Ishikawa (cell line): ENCODE measurements around the gene LGALS9C.
A peak's percentile ranks its signal among the peaks of the same experiment; 100 is the strongest.
"Not testable (repeated sequence)": the region's sequence is repeated elsewhere in the genome, so short reads cannot be mapped to it uniquely, and the experiment has no call there.

Source experiments
- CEBPB ChIP-seq: IDR thresholded peaks from 2 replicates; pipeline ENCODE4 v1.6.1; 2012
- EGR1 ChIP-seq: IDR thresholded peaks from 2 replicates; pipeline ENCODE4 v1.6.1; 2012
- MAX ChIP-seq: IDR thresholded peaks from 2 replicates; pipeline ENCODE4 v1.6.1; 2012
- RAD21 ChIP-seq: IDR thresholded peaks from 2 replicates; pipeline ENCODE4 v1.6.1; 2012; ENCODE audit warnings: low read depth
- REST ChIP-seq: IDR thresholded peaks from 2 replicates; pipeline ENCODE4 v1.6.1; 2012; ENCODE audit warnings: low read depth, mild to moderate bottlenecking

LGALS9C gene

GRCh38 chr17:18476508-18477308 lies at the start of gene LGALS9C:
Gene LGALS9C, plus strand, starts transcription at chr17:18476789. Its CDS starts 66 bp downstream, at chr17:18476855.
- not testable (repeated sequence) for TF ChIP-seq MAX, CEBPB, EGR1

- peak; percentile 44 for TF ChIP-seq RAD21
These were observed 34.5 kb upstream of the LGALS9C start for GRCh38 chr17:18442093-18442492.

GRCh38 chr17:18503221-18503620 lies 26.6 kb downstream of the LGALS9C start:
- TF ChIP-seq REST, result peak; percentile 64
